ENCODE data around the gene ZNF622. TPM values are rescaled to one million over a fixed set of nuclear protein-coding genes. Genes with fewer than 3 reads are reported as not detected.
"Not testable (repeated sequence)": the region's sequence is repeated elsewhere in the genome, so short reads cannot be mapped to it uniquely, and the experiment has no call there.

Gene ZNF622
- total RNA-seq, 4 donors from 2014 or later, result 20.6 to 40.7 (median 25.9) TPM

GRCh38 chr5:16455668-16456067 is 9.9 kb downstream of the ZNF622 start:
- ATAC-seq (ENCODE audit: low FRiP score), result no peak
- no peak for TF ChIP-seq CTCF (IDR thresholded peaks at IDR 0.05)
- DNase-seq (ENCODE audit: low spot score), result no peak

GRCh38 chr5:16454686-16455085 is 10.9 kb downstream of the ZNF622 start:
- ATAC-seq (ENCODE audit: low FRiP score), result no peak
- DNase-seq (ENCODE audit: low spot score), result no peak
- no peak for TF ChIP-seq CTCF (IDR thresholded peaks at IDR 0.05)

GRCh38 chr5:16453609-16454008 is 12.0 kb downstream of the ZNF622 start:
- DNase-seq (ENCODE audit: low spot score) (no peak), ATAC-seq (ENCODE audit: low FRiP score) (no peak)
- no peak for TF ChIP-seq CTCF (IDR thresholded peaks at IDR 0.05)

- TF ChIP-seq CTCF (IDR thresholded peaks at IDR 0.05), result no peak
- DNase-seq (ENCODE audit: low spot score), result no peak
- ATAC-seq (ENCODE audit: low FRiP score), result no peak
Observed at GRCh38 chr5:16450163-16450562, 15.4 kb downstream of the ZNF622 start.

- ATAC-seq (ENCODE audit: low FRiP score) (no peak), DNase-seq (ENCODE audit: low spot score) (no peak)
- no peak for TF ChIP-seq CTCF (IDR thresholded peaks at IDR 0.05)
Observed at GRCh38 chr5:16446993-16447392, 18.6 kb downstream of the ZNF622 start.

- TF ChIP-seq CTCF (IDR thresholded peaks at IDR 0.05), result no peak
- DNase-seq (ENCODE audit: low spot score), result no peak
- ATAC-seq (ENCODE audit: low FRiP score), result no peak
Observed at GRCh38 chr5:16437977-16438376, 27.6 kb downstream of the ZNF622 start.

- not testable (repeated sequence) for DNase-seq (ENCODE audit: low spot score); ATAC-seq (ENCODE audit: low FRiP score)
Observed at GRCh38 chr5:16436065-16436682, 29.4 kb downstream of the ZNF622 start.
